Glutamatergic neuron (in vitro differentiated cells): Measurements from ENCODE around the gene KRT36. TPM values are rescaled to one million over a fixed set of nuclear protein-coding genes. Genes with fewer than 3 reads are reported as not detected.

Experiments used
- DNase-seq: peaks from one replicate; pipeline ENCODE4 v3.0.0; 2022
- H3K27ac Mint-ChIP-seq: one replicate; pipeline ENCODE4 v1.8.0; 2020; ENCODE audit warnings: mild to moderate bottlenecking, mixed read lengths, inconsistent platforms; ENCODE audit not compliant: unreplicated experiment
- H3K27me3 Mint-ChIP-seq: one replicate; pipeline ENCODE4 v1.8.0; 2020; ENCODE audit warnings: mild to moderate bottlenecking, moderate library complexity, mixed read lengths, inconsistent platforms; ENCODE audit not compliant: unreplicated experiment
- H3K36me3 Mint-ChIP-seq: one replicate; pipeline ENCODE4 v1.8.0; 2020; ENCODE audit warnings: mild to moderate bottlenecking, mixed read lengths, inconsistent platforms; ENCODE audit not compliant: unreplicated experiment
- H3K4me1 Mint-ChIP-seq: one replicate; pipeline ENCODE4 v1.8.0; 2020; ENCODE audit warnings: mild to moderate bottlenecking, low read depth, mixed read lengths, inconsistent platforms; ENCODE audit not compliant: unreplicated experiment
- H3K4me3 Mint-ChIP-seq: one replicate; pipeline ENCODE4 v1.8.0; 2020; ENCODE audit warnings: mild to moderate bottlenecking, mixed read lengths, inconsistent platforms; ENCODE audit not compliant: unreplicated experiment
- H3K9me3 Mint-ChIP-seq: one replicate; pipeline ENCODE4 v1.8.0; 2020; ENCODE audit warnings: mild to moderate bottlenecking, moderate library complexity, mixed read lengths, inconsistent platforms; ENCODE audit not compliant: unreplicated experiment
- total RNA-seq: library from RNA; stranded (reverse); fragmentation: NEBNext Ultra II Directional; extraction: Animal tissue kit (Norgen Biotek cat#: 25700); gene quantifications from one replicate; pipeline ENCODE4 v1.2.1, GENCODE V29; 2021; ENCODE audit not compliant: unreplicated experiment
- TF ChIP-seq, protein P1 (sequence below): fragments of 200-600 bp; sonication (generic); IDR thresholded peaks from one replicate; pipeline ENCODE4 v1.5.0; 2021; ENCODE audit not compliant: partially characterized antibody, unreplicated experiment

Gene KRT36
- total RNA-seq, 1 donor from 2014 or later = not detected

DNA sequence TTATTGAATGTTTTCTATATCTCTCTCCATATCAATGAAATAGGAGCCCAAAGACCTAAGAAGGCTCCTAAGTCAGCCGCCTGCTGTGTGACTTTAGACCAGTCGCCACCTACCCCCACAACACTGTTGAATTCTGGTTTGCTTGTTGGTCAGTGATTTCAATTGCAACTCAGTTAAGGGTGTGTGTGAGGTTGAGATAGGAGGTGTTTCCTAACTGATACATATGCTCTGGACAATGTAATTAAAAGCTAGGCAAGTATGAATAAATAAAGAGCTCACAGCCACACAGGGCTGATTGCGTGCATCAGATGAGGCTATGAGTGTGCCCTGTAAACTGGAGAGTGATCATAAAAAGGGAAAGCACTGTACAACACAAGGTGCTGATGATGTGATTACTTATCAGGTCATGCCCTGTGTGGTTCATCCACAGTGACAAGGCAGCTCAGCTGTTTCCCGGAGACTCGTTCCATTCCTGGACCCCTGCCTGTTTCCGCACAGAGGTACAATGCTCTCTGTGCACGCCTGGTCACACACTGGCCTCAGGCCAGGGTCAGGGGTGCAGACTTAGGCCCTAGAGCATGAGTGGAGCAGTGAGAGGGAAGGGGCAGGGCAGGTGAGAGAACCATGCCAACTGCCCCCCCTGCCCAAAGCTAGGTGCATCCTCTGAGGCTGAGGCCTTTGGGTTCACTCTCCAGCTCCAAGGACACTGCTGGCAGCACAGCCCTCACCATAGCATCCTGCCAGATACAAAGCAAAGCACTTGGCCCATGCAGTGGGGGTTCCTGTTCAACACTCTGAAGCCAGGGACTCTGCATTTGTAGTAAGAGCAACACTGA, 5.5 kb downstream of the KRT36 start:
- no peak overlapping the region for H3K27ac Mint-ChIP-seq
- DNase-seq = no peak

DNA sequence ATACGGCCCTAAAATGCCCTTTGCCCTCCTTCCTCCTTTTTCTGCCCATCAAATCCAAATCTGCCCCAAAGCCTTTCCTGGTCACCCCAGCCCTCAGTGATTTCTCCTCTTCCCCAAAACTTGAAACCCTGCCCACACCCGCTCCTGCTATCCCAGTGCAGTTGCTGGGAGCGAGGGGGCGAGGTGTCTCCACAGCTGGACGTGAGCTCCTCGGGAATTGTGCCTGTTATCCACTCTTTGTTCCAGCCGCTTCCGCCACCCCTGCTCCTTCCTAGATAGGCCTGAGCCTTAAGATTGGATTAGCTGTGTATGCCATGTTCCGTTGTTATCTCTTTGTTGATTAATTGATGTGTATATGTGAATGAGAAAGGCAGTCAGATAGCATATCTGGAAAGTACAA, 6.2 kb downstream of the KRT36 start:
- H3K9me3 Mint-ChIP-seq = no peaks in the 10 kb centered on the region
- no peak overlapping the region for H3K27ac Mint-ChIP-seq
- H3K36me3 Mint-ChIP-seq = no peaks in the 10 kb centered on the region
- TF ChIP-seq, protein P1, sequence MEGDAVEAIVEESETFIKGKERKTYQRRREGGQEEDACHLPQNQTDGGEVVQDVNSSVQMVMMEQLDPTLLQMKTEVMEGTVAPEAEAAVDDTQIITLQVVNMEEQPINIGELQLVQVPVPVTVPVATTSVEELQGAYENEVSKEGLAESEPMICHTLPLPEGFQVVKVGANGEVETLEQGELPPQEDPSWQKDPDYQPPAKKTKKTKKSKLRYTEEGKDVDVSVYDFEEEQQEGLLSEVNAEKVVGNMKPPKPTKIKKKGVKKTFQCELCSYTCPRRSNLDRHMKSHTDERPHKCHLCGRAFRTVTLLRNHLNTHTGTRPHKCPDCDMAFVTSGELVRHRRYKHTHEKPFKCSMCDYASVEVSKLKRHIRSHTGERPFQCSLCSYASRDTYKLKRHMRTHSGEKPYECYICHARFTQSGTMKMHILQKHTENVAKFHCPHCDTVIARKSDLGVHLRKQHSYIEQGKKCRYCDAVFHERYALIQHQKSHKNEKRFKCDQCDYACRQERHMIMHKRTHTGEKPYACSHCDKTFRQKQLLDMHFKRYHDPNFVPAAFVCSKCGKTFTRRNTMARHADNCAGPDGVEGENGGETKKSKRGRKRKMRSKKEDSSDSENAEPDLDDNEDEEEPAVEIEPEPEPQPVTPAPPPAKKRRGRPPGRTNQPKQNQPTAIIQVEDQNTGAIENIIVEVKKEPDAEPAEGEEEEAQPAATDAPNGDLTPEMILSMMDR = no peak
- H3K4me3 Mint-ChIP-seq = no peak overlapping the region
- DNase-seq = no peak
- no peaks in the 10 kb centered on the region for H3K4me1 Mint-ChIP-seq
- peaks cover 5% of the 10 kb centered on the region for H3K27me3 Mint-ChIP-seq

More for the DNA sequence above, 5.5 kb downstream of the KRT36 start:
- Mint-ChIP-seq H3K27me3 (peaks cover 5% of the 10 kb centered on the region), H3K36me3 (no peaks in the 10 kb centered on the region), H3K4me1 (no peaks in the 10 kb centered on the region), H3K4me3 (no peak overlapping the region), H3K9me3 (no peaks in the 10 kb centered on the region)
- TF ChIP-seq, protein P1 = no peak

DNA sequence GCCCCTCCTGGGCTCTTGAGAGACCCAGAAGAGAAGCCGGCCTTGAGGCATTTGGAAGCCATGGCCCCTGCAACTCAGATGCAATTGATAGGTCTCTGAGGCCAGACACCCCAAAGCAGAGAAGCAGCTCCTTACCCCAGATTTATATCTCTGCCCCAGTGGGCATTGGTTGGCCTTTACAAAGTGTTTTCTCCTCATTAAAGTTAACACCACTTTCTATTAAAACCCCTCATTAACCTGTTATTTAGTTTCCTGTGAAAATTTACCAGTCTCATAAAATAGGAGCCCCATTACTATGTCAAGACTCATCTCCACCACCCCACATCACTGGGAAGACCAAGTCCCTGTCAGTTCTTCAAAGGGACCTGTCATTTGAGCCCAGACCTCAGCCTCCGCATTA, 8.7 kb downstream of the KRT36 start, which contains the start of gene KRT35:
KRT35 (minus strand) TSS at position 116 of the 400 bp plus-strand sequence; CDS start at position 62, 54 bp downstream.
- no peak within 1 kb of the TSS for H3K4me3 Mint-ChIP-seq
- peaks cover 2% of the 10 kb centered on the region for H3K27me3 Mint-ChIP-seq
- no peak for DNase-seq
- no peak within 1 kb of the TSS for H3K27ac Mint-ChIP-seq
- H3K4me1 Mint-ChIP-seq = no peaks in the 10 kb centered on the region
- no peaks in the 10 kb centered on the region for H3K36me3 Mint-ChIP-seq
- no peaks in the 10 kb centered on the region for H3K9me3 Mint-ChIP-seq
- TF ChIP-seq, protein P1 = no peak

DNA sequence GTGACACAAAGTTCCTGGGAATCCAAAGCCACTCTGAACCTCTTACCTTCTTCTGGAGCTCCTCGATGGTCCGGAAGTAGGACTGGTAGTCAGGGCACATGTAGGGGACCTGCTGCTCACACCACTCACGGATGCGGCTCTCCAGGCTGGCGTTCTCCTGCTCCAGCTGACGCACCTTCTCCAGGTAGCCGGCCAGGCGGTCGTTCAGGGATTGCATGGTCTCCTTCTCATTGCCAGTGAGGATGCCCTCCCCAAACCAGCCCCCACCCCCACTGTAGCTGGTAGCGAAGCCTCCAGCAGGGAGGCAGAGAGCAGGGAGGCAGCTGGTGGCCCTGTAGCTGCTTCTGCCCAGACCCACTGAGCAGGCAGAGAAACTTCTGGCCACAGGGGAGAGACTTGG, 9.1 kb downstream of the KRT36 start:
- DNase-seq = no peak
- H3K27ac Mint-ChIP-seq = no peak overlapping the region
- H3K4me1 Mint-ChIP-seq = no peaks in the 10 kb centered on the region
- H3K4me3 Mint-ChIP-seq = no peak overlapping the region
- TF ChIP-seq, protein P1 = no peak
- no peaks in the 10 kb centered on the region for H3K9me3 Mint-ChIP-seq
- H3K36me3 Mint-ChIP-seq = no peaks in the 10 kb centered on the region
- H3K27me3 Mint-ChIP-seq = peaks cover 2% of the 10 kb centered on the region

DNA sequence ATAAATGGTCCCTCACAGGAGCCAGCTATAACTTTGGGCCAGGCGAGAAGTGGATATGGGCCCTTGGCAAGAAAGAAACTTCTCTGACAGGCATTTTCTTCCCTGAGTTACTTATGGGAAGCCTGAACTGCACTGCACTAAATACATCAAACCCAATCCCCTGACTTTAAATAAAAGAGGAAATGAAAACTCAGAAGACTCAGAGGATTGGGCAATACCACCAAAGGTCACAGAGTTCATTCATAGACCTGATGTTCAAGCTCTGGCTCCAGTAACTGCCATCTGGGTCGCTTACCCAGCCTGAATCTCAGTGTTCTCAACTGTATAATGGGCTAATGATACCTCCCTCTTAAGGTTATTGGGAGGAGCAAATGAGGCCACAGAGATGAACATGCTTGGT, 9.6 kb downstream of the KRT36 start:
- DNase-seq = no peak
- no peaks in the 10 kb centered on the region for H3K9me3 Mint-ChIP-seq
- H3K36me3 Mint-ChIP-seq = no peaks in the 10 kb centered on the region
- no peak overlapping the region for H3K27ac Mint-ChIP-seq
- H3K4me3 Mint-ChIP-seq = no peak overlapping the region
- TF ChIP-seq, protein P1 = no peak
- H3K27me3 Mint-ChIP-seq = peaks cover 2% of the 10 kb centered on the region
- H3K4me1 Mint-ChIP-seq = no peaks in the 10 kb centered on the region
